Smooth muscle cell (in vitro differentiated cells): ENCODE measurements around the gene FBXO17. TPM values are rescaled to one million over a fixed set of nuclear protein-coding genes. Genes with fewer than 3 reads are reported as not detected.

ENCODE experiments used
- DNase-seq: peaks from one replicate; lab custom pipeline; 2025; ENCODE audit not compliant: unreplicated experiment; lab: John Stamatoyannopoulos, UW
- H2AFZ ChIP-seq: fragments of 200-600 bp; sonication (generic); 2 replicates; pipeline ENCODE4 v1.6.0; 2016; ENCODE audit warnings: antibody characterized with exemption, low read depth, mild to moderate bottlenecking
- H3F3A ChIP-seq: fragments of 200-600 bp; sonication (generic); 2 replicates; pipeline ENCODE4 v1.6.0; 2017; ENCODE audit warnings: antibody characterized with exemption, low read depth
- H3K27ac ChIP-seq: fragments of 200-600 bp; sonication (generic); 2 replicates; pipeline ENCODE4 v1.5.1; 2016; ENCODE audit warnings: low read depth, mild to moderate bottlenecking
- H3K27me3 ChIP-seq: fragments of 200-600 bp; sonication (generic); 2 replicates; pipeline ENCODE4 v1.6.1; 2016; ENCODE audit warnings: low read depth, mild to moderate bottlenecking
- H3K36me3 ChIP-seq: fragments of 200-600 bp; sonication (generic); 2 replicates; pipeline ENCODE4 v1.5.1; 2016; ENCODE audit warnings: low read depth
- H3K4me1 ChIP-seq: fragments of 200-600 bp; sonication (generic); 2 replicates; pipeline ENCODE4 v1.5.1; 2016; ENCODE audit warnings: low read depth
- H3K4me2 ChIP-seq: fragments of 200-600 bp; sonication (generic); 2 replicates; pipeline ENCODE4 v1.6.0; 2016; ENCODE audit warnings: mild to moderate bottlenecking
- H3K4me3 ChIP-seq: fragments of 200-600 bp; sonication (generic); 2 replicates; pipeline ENCODE4 v1.5.1; 2016; ENCODE audit warnings: mild to moderate bottlenecking
- H3K79me2 ChIP-seq: fragments of 200-600 bp; sonication (generic); 2 replicates; pipeline ENCODE4 v1.6.0; 2016; ENCODE audit warnings: low read depth, mild to moderate bottlenecking
- H3K9ac ChIP-seq: fragments of 200-600 bp; sonication (generic); 2 replicates; pipeline ENCODE4 v1.6.0; 2016; ENCODE audit warnings: low read depth
- H3K9me3 ChIP-seq: fragments of 200-600 bp; sonication (generic); replicated peaks from 2 replicates; pipeline ENCODE4 v1.5.1; 2016; ENCODE audit warnings: low read depth
- H4K20me1 ChIP-seq: fragments of 200-600 bp; sonication (generic); 2 replicates; pipeline ENCODE4 v1.6.0; 2016; ENCODE audit warnings: low read depth
- CTCF ChIP-seq: fragments of 200-600 bp; sonication (generic); IDR thresholded peaks from 2 replicates; pipeline ENCODE4 v1.5.1; 2017; ENCODE audit warnings: borderline replicate concordance, mild to moderate bottlenecking, antibody characterized with exemption; ENCODE audit not compliant: insufficient read depth, poor library complexity, severe bottlenecking
- WGBS: methylation state at CpG from one replicate; pipeline ENCODE4 v1.1.7; 2016; ENCODE audit warnings: low lambda C conversion rate; 5-methylcytosine and 5-hydroxymethylcytosine counted together
- polyA plus RNA-seq: library from polyadenylated mRNA; unstranded; fragments of >200 nt; fragmentation: Nextera tagmentation; extraction: Ambion mirVana; gene quantifications from 2 replicates; pipeline ENCODE4 v1.2.1, GENCODE V29; 2016
- total RNA-seq: library from RNA; depleted of rRNA; stranded (reverse); fragments of >200 nt; gene quantifications from 2 replicates; pipeline ENCODE4 v1.2.3, GENCODE V29; 2014

The FBXO17 gene
- total and polyA plus RNA-seq, 2 experiments from 2014 or later, result 8.2 to 17.9 TPM

GRCh38 chr19:39017646-39018045, 42.1 kb upstream of the FBXO17 start:
- Histone ChIP-seq H2AFZ (no peak overlapping the region), H3F3A (no peaks in the 10 kb centered on the region), H3K4me2 (no peak overlapping the region), H3K27ac (no peak overlapping the region), H4K20me1 (no peaks in the 10 kb centered on the region), H3K9ac (no peak overlapping the region), H3K4me3 (no peak overlapping the region), H3K27me3 (no peaks in the 10 kb centered on the region), H3K4me1 (no peaks in the 10 kb centered on the region), H3K36me3 (no peaks in the 10 kb centered on the region), H3K79me2 (no peaks in the 10 kb centered on the region), H3K9me3 (no peaks in the 10 kb centered on the region)
- DNase-seq, result no peak
- TF ChIP-seq CTCF, result no peak
- WGBS, result 89% methylated on average over 4 of the region's 4 CpGs

GRCh38 chr19:39017026-39017425, 41.5 kb upstream of the FBXO17 start:
- WGBS, result 94% methylated on average over 6 of the region's 6 CpGs

GRCh38 chr19:39014037-39014436, 38.5 kb upstream of the FBXO17 start:
- no peak for DNase-seq
- Histone ChIP-seq H3K4me3 (no peak overlapping the region), H3K9me3 (no peaks in the 10 kb centered on the region), H3K9ac (no peak overlapping the region), H4K20me1 (no peaks in the 10 kb centered on the region), H3K27ac (no peak overlapping the region), H3K36me3 (no peaks in the 10 kb centered on the region), H3K4me2 (no peak overlapping the region), H3F3A (no peaks in the 10 kb centered on the region), H3K27me3 (no peaks in the 10 kb centered on the region), H3K79me2 (no peaks in the 10 kb centered on the region), H3K4me1 (no peaks in the 10 kb centered on the region), H2AFZ (no peak overlapping the region)
- WGBS, result 89% methylated on average over 7 of the region's 7 CpGs
- TF ChIP-seq CTCF, result no peak

More at GRCh38 chr19:39017026-39017425, 41.5 kb upstream of the FBXO17 start:
- Histone ChIP-seq H3K27me3 (no peaks in the 10 kb centered on the region), H3K9ac (no peak overlapping the region), H3K79me2 (no peaks in the 10 kb centered on the region), H3K4me3 (no peak overlapping the region), H3K4me1 (no peaks in the 10 kb centered on the region), H3K9me3 (no peaks in the 10 kb centered on the region), H3K27ac (no peak overlapping the region), H4K20me1 (no peaks in the 10 kb centered on the region), H2AFZ (no peak overlapping the region), H3F3A (no peaks in the 10 kb centered on the region), H3K4me2 (no peak overlapping the region), H3K36me3 (no peaks in the 10 kb centered on the region)
- DNase-seq, result no peak
- no peak for TF ChIP-seq CTCF

- TF ChIP-seq CTCF, result no peak
- 93% methylated on average over 6 of the region's 6 CpGs for WGBS
- H4K20me1 ChIP-seq, result no peaks in the 10 kb centered on the region
- no peaks in the 10 kb centered on the region for H3K4me1 ChIP-seq
- H3K9me3 ChIP-seq, result no peaks in the 10 kb centered on the region
- H2AFZ ChIP-seq, result no peak overlapping the region
- H3K79me2 ChIP-seq, result no peaks in the 10 kb centered on the region
- no peak overlapping the region for H3K27ac ChIP-seq
- H3K36me3 ChIP-seq, result no peaks in the 10 kb centered on the region
- H3K4me2 ChIP-seq, result no peak overlapping the region
- DNase-seq, result no peak
- H3K9ac ChIP-seq, result no peak overlapping the region
- no peaks in the 10 kb centered on the region for H3F3A ChIP-seq
- no peaks in the 10 kb centered on the region for H3K27me3 ChIP-seq
- H3K4me3 ChIP-seq, result no peak overlapping the region
Measured at GRCh38 chr19:39009001-39009400, 33.5 kb upstream of the FBXO17 start.
